ENCODE data around the gene ATP2A3.
A peak's percentile ranks its signal among the peaks of the same experiment; 100 is the strongest.

Gene ATP2A3

DNA sequence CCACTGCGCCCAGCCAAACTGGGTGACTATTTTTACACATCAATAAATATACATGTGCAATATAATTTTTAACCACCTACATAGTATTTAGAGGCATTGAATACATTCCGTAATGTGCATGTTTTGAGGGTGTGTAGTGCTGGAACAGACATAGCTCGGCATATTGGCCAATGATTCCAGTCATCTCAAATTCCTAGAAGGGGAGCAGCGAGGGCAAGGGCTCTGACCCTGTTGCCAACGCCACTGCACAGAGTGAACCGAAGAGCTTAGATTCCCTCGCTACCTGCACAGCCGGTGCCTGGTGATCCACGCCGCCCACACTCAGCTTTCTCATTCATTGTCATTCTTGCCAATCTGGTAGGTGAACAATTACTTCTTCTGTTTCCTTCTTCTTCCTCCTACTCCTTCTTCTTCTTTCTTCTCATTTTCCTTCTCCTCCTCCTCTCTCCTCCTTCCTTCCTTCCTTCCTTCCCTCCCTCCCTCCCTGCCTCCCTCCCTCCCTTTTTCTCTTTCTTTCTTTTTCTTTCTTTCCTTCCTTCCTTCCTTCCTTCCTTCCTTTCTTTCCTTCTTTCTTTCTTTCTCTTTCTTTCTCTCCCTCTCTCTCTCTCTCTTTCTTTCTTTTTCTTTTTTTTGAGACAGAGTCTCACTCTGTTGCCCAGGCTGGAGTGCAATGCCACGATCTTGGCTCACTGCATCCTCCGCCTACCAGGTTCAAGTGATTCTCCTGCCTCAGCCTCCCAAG is 26.3 kb upstream of the ATP2A3 start:
- no peak for DNase-seq

DNA sequence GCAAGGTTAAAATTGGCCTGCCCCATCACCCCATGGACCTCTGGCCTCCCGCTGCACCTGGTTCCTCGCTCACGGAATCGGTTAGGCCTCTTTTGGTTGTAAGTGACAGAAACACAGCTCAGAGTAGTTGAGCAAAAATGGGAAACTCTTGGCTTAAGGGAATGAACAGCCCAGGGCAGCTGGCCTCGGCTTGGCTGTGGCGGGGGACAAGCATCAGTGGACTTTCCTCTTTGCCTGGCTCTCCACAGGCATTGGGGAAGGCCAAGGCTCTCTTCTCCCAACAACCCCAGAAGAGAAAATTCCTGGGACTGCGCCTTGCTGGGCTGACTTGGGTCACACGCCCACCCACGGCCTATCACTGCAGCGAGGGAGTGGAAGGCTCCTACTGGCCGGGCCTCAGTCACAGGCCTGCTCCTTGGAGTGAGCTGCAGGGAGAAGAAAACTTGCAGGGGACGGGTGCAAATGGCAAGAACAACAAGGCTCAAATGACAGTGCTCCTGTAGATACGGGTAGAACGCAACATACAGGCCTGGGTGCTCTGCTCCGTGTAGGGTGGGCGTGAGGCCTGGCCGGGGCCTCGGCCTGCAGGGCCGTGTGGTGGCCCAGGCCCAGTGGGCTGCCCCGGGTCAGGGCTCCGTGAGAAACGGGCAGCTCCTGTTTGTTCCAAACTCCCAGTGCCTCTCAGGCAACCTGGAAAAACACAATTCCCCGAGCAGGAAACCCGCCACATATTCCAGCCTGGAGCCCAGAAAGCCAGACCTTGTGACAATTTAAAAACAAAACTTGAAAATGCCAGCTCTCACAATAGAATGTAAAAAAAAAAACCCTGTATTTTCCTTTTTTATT is 25.0 kb upstream of the ATP2A3 start:
- no peak for DNase-seq

DNA sequence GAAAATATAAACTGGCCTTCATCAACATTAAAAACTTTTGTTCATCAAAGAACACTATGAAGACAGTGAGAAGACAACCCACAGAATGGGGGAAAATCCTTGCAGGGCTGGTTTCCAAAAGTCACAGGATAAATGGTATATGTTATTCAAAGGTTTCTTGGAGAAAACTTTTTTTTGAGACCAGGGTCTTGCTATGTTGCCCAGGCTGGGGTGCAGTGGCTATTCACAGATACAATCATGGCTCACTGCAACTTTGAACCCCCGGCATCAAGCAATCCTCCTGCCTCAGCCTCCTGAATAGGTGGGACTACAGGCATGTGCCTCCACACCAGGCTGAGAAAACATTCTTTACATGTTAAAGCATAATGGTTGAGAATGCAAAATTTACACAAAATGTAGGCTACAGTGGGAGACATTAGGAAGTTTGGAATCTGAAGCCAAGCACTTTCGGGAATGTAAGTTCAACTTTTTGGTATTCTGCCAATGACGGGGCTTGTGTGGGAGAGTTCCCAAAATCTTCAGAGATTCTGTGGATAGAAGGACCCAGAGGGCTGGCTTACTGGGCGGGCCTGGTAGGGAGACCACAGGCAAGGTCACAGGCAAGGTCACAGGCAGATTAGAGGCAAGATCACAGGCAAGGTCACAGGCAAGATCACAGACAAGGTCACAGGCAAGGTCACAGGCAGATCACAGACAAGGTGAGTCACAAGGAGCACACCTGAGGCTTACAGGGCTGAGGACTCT is 24.2 kb upstream of the ATP2A3 start:
- no peak for DNase-seq

DNA sequence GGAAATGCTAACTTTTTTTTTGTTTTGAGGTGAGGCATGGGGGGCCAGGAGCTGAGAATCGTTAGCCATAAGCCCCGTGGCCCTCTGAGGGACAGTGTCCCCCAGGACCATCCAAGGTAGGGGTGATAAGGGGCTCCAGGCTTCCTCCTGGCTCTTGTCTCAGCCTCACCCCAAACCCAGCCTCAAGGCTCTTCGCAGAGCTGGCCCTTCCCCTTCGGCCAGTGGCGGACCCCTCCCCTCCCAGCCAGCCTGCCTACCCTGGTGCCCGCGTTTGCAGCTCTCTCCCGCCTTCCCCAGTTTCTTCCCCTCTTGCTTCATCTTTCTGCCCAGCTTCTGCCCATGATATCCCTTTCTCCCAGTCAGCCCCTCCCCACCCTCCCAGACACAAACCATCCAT is 22.7 kb upstream of the ATP2A3 start:
- DNase-seq, result no peak

DNA sequence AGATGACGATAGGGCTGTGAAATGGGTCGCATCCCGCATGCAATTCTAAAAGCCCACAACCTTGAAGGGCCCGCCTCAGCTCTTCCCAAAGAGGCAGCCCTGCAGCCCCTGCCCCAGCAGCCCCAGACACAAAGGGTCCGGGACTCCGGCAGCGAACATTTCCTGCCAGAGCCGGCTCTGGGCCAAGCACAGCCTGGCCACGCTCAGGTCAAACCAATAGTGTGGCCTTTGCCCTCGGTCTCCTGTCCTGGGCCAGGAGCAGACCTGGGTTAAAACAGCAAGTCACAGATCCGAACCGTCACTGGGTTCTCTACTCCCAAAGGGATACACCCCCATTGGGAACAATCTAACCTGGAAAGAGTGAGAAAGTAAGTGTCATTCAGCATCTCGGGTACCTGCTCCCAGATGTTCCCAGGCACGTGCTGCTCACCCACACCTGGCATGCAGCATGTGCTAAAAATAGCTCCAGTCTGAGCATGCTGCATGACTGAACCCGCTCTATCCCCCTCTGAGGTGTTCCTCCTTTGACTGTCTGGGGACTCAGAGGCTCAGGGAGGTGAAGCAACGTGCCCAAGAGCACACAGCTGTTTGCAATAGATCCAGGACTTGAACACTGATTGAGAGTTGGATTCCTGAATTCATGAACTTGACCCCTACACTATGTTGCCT is 22.2 kb upstream of the ATP2A3 start:
- no peak for DNase-seq

DNA sequence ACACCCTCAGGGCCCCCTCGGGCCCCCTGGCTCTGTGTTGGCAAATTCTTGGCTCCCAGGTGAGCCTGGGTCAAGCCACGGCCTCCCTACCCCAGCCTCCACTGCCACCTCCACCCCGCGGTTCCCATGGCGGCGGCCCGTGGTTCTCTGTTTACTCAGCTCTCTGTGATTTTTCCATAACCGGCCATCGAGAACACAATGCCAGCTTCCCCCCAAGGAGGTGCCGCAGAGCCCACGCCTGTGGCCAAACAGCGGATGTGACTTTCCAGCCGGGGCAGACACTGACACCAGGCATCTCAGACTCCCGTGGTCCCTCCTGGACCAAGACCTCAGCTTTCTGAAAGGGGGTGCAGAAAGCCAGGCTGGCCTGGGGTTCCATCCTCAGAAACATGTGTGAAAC is 21.6 kb upstream of the ATP2A3 start:
- peak; percentile 47 for DNase-seq

DNA sequence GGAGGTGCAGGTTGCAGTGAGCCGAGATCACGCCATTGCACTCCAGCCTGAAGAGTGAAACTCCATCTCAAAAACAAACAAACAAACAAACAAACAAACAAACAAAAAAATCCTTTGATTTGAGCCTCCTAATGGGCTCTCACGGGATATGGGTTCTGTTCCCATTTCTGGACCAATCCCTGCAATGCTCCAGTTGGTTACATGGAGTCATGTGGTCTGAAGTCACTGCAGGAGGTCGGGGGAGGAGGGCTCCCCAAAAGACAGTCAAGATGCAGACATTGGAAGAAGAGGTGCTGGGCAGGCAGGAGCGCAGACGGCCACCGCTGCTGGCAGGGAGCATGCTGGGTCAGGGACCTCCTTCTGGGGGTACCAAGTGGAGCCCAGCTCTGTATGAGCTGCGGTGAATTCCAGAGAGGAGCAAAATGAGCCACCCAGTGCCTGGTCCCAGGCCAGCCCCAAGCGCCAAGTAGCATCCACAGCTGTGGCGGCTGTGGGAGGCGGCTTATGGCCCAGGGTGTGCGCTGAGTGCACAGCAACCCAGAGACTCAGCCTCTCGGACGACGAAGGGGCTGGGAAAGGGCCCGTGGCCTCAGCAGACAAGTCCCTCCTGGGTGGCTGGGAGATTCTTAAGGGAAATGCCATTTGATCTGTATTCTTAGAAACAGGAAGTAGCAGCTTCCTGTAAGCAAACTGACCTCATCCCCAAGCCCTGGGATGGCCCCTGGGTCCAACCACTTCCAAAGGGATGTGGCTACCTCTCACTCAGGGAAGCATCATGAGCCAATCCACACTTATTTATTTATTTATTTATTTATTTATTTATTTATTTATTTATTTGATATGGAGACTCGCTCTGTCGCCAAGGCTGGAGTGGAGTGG is 19.6 kb upstream of the ATP2A3 start:
- no peak for DNase-seq

DNA sequence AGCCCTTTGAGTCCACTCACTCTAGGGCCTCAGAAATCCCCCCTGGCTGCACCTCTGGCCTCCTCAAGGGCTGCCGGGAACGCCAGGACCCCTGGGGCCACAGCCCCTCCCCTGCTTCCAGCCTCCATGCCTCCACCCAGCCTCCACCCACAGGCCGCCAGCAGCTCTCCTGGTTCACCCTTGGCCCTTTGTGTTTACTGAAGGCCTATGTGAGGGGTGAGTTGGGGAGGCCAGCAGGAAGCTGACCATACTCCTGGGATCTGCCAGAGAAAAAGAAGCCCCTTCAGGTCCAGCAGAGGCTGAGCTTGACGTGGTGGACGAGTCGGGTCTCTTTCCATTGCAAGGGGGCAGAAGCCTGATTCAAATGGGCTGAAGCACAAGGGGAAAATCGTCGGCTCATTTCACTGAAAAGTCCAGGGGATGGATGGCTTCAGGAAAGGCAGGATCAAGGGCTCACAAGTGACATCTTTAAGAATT is 18.3 kb upstream of the ATP2A3 start:
- DNase-seq, result no peak

DNA sequence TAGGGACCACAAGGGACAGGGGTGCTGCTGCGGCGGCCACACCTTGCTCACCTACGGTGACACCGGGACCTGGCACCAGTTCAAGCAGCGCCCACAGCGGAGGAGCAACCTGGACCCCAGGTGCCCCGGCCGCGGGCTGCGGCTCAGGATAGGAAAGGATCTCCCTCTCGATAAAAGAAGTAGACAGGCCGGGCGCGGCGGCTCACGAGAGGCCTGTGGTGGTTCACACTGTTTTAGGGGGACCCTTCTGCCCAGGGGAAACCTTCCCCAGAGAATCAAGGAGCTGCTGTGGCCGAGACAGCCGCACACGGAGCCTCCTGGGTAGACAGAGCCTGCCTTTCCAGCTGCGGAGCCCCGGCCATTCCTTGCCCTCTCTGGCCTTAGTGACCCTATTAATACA is 17.9 kb upstream of the ATP2A3 start:
- DNase-seq, result no peak

DNA sequence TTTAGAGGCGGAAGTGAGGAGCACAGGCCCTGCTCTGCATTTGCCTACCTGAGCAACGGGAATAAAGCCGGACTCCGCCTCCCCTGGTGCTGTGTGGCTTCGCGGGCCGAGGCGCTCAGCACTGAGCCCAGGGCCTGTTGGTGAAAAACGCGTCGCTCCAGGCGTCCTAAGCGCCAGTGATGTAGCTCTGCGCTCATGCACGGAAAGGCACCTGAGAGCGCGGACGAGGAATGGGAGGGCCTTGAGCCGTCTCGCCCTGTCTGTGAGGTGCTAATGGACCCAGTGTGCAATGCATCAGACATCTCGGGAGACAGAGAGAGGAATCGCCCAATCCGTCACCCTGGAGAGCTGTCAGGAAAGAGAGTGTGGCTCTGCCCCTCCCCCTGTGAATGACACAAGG is 17.2 kb upstream of the ATP2A3 start:
- DNase-seq, result no peak

DNA sequence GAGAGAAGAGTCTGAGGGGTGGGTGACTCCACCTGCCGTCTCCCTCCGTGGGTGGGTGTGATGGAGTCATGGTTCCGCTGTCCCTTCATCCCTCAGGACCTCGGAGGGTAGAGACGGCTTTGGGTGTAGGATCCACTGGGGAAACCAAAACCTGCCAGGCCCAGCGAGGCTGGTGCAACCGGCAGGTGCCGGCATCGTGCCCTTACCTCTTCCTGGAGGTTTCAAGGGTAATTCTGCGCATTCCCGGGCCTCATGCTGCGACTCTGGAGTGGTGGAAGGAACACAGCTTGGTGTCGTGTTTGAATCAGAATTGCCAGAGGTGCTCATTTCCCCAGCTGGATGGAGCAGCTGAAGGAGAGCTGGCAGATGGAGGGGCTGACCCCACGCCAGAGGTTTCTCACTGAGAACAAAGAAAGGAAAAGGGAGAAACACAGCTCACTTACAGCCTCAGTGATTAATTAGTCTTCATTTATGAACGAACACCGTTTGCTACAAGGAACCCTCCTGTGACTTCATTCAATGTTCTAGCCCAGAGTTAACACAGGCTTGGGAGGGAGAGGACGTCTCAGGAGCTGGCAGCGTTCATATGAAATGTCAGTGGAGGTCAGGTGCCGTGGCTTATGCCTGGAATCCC is 16.3 kb upstream of the ATP2A3 start:
- peak; percentile 93 for DNase-seq

DNA sequence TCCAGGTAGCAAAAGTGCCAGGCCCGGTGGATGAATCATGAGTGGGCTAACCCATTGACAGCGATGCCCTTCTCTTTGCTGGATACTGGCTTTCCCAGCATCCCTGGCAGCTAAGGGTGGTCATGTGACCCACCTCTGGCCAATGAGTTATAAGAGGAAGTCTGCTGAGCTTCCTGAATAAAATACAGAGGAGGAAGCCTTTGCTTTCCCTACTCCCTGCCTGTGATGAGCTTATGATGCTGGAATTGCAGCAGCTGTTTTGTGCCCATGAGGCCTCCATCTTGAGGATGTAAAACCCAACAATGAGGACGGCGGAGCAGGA is 15.0 kb upstream of the ATP2A3 start:
- DNase-seq, result no peak

DNA sequence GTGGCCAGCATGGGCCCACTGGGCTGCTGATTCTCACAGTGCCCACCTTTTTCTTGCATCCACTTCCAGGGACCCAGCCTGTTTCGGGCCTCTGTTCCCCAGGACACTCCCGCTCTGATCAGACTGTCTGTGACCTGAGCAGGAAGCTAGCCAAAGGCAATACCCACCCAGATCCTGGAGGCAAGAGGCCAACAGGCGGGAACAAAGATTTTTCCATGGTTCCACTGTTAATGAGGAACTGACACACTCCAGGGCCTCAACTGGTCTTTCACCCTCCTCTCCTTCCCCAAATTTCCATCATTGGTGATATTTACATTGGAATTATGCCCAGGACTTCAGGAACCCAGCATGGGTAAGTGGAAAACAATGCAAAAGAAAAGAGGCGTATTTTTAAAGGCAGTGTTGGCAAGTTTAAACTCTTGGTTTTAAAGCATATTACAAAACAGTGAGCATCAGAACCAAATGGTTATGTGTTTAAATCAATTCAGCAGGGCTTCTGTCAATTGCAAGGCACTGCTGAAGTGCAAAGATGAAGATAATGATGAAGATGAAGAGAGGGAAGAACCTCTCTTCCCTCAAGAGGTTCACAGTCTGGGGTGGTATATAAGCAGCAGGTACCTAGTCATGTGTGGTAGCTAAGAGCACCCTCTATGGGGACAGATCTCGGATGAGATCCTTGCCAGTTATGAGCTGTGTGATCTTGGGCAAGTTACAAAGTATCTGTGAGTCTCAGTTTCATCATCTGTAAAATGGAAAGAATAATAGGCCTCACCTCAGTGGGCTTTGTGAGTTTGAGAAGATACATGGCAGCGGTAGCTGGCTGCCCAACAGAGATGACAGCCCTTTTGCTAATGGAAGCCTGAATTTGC is 14.4 kb upstream of the ATP2A3 start:
- DNase-seq, result no peak

DNA sequence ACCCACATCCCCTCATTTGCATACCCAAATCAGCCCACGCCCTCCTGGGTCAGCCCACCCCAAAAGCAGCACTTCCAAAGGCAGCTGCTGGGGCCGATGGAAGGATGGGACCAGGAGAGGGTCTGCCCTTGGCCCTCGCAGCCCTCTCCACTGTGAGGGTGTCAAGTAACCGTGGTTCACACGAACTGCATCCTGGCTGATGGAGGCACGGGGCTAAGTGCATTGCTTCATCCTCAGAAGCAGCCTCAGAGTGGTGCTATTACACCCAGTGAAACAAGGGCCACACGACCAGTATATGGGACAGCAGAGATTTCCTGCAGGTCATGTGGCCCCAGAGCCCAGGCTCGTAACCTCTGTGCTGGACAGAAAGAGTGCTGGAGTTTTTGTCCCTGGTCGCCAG is 13.2 kb upstream of the ATP2A3 start:
- no peak for DNase-seq

DNA sequence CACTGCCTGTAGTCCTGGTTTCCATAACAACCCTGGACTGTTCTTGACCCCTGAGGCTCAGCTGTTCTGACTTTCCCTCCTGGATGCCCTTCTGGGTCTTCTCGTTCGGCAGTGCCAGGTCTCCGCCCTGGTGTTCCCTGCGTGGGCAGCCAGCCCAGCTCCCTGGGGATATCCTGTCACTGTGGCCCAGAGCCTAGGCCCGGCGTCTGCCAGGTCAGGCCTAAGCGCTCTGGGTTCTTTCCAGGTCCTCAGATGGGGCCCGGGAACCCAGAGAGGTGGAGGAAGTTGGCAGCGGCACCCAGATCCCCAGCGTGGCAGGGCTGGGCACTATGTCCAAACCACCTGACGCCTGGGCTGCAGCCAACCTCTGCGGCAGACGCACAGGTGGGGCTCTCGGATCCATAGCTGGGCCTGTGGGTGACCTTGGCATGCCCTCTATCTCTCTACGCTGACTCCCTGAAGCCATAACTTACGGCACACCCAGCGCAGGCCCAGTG is 12.5 kb upstream of the ATP2A3 start:
- DNase-seq, result no peak

DNA sequence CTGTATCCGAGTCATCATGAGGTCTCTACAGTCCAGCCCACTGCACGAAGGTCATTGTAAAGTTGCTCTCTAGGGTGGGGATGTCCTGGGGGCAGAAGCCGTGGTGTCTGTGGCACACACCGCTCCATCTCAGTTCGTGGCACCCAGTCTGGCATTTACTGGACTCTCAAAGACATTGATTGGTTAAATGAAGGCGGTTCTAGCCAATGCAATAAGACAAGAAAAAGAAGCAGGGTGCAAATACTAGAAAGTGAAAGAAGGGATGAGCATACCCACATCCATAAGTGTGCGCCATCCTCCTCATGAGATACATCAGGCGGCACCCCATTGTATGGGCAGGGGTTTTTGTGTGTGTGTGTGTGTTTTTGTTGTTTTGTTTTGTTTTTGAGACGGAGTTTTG is 10.7 kb upstream of the ATP2A3 start:
- DNase-seq, result no peak

DNA sequence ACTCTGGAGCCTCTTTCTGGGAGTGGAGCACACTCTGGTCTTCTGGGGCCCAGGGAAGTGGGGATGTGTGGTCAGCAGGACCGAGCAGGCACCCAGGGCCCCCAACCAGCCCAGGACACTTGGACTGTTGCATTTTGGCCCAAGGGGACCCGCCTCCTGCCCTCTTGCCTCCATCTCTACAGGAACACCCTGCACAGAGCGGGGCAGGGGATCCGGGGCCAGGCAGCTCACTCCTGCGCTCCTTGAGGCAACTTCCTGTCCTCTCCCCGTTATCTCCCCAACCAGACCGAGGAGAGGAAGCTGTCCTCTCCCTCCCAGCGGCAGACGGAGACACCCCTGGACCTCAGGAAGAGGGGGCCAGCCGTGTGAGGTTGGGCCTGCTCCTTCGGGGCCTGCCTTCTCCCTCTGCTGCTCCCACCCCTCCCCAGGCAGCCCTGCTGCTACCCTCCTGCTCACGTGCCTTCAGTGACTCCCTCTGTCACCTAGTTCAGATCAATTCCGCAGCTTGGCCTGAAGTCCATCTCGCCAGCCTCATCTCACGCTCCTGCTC is 10.0 kb upstream of the ATP2A3 start:
- DNase-seq, result no peak

DNA sequence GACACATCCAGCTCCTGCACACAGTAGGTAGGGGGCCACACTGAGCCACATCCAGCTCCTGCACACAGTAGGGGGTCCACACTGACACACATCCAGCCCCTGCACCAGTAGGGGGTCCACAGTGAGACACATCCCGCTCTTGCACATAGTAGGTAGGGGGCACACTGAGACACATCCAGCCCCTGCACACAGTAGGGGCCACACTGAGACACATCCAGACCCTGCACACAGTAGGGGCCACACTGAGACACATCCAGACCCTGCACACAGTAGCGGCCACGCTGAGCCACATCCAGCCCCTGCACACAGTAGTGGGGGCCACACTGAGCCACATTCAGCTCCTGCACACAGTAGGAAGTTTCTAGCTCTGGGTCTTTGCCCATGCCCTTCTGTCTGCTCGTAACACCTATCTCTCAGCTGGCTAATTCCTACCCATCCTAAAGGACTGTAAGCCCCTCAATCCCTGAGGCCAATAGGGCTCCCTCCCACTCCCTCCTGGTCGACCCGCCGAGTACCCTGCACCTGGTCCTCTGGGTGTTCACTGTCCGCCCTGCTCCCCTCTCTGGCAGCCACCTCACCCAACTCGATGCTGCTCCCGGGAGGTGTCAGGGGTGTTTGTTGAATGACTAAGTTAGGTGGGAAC is 9.4 kb upstream of the ATP2A3 start:
- DNase-seq, result no peak

DNA sequence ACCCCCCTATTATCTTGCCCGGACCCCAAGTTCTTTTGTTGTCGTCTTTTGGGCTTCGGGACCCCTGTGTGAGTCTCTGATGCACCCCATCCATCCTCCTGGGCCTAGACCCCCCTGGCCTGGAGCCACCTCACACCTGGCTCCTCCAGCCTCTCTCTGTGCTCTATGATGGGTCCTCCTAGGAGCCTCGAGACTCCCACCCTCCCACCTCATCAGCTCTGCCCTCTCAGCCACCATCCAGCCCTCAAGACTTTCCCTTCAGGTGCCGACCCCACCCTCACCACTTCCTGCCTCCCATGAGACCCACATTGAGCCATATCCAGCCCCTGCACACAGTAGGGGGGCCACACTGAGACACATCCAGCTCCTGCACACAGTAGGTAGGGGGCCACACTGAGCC is 8.7 kb upstream of the ATP2A3 start:
- no peak for DNase-seq

DNA sequence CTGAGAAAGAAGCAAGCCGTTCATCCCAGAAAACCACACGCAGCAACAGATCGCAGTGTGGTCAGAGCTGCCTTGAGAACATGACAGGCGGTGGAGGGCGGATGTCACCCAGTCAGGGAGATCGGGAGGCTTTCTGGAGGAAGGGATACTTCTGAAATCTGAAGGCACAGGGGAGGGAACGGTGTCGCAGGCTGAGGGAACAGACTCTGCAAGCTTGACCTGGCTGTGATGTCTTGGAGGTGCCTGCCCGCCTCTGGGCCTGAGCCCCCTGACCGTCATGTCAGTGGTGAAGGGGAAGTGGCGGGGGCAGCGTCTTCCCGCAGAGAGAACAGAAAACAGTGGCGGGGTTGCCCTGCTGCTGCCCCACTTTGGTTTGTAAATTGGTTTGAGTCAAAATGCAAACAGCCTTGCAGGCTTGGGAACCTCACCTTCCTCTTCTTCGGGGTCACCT is 8.1 kb upstream of the ATP2A3 start:
- DNase-seq, result no peak

All from NCI-H146 (cell line).